ENCODE results near the gene SLC38A1.

The SLC38A1 gene

GRCh38 chr12:46160981-46161690, 107.7 kb downstream of the SLC38A1 start:
- no peak for DNase-seq

DNA sequence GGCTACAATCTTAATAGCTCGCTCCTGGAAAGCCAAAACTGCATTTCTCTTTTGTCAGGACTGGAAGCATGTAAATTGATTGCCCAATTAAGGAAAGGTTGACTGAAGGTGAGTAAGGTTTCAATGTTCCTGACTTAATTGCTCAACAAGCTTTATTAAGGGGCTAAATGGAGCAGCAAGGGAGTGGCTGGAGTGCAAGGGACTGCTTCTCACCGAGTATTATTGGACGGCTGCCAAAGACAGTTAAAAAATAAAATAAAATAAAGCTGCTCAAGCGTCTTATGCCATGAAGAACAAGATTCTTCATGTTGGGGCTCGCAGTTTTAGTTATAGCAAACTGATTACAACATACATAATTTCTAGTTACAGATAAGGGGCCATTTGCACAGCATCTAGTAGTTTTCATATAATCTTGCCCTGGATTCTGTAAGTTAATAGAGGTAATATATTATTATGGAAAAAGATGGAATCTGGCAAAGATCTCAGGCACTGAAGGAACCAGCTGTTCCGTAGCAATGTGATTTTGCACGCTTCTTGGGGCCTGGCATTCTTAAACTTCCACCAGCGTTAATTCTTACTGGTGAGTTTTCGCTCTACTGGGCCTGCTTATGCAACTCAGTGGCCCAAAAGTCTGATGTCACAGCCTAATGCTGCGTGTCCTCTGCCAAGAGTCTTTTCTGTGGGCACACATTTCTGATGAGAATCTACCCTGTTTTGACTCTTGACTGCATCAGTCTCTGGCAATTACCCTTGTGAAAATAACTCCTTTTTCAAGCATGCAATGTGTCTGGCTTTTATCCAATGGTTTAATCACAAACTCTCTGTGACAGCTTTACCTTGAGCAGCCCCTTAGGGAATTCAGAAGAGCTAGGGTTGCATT, 108.5 kb downstream of the SLC38A1 start:
- peak; percentile 64 to 95 (median 93) for DNase-seq

- no peak for DNase-seq
These were observed 109.4 kb downstream of the SLC38A1 start for GRCh38 chr12:46159309-46159901.

GRCh38 chr12:46158501-46158900, 110.3 kb downstream of the SLC38A1 start:
- DNase-seq, result no peak

- DNase-seq, result peak in 1 of 3 experiments; percentile 21
These were observed 114.4 kb downstream of the SLC38A1 start for GRCh38 chr12:46154221-46154985.

- peak in 2 of 3 experiments; percentile 26 to 49 for DNase-seq
These were observed 115.5 kb downstream of the SLC38A1 start for GRCh38 chr12:46153268-46153872.

DNA sequence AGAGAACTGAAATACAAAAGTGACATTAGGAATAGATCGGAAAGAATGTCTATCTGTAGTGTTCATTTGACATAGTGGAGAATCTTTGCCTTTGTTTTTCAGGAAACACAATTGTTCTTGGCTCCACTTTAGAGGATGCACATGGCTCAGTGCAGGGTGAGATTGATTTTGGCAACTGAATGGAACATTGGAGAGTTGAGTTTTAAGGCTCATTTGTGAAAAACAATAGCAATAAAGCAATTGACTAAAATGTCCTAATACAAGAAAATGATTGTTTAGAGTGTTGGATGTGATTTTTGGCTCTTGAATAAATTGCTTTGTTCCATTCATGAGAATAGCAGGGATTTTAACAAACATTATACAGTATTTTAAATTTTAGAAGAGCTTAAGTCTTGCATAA, 116.4 kb downstream of the SLC38A1 start:
- DNase-seq, result no peak

GRCh38 chr12:46150735-46151134, 118.1 kb downstream of the SLC38A1 start:
- DNase-seq, result no peak

- no peak for DNase-seq
These were observed 118.9 kb downstream of the SLC38A1 start for GRCh38 chr12:46149905-46150304.

DNA sequence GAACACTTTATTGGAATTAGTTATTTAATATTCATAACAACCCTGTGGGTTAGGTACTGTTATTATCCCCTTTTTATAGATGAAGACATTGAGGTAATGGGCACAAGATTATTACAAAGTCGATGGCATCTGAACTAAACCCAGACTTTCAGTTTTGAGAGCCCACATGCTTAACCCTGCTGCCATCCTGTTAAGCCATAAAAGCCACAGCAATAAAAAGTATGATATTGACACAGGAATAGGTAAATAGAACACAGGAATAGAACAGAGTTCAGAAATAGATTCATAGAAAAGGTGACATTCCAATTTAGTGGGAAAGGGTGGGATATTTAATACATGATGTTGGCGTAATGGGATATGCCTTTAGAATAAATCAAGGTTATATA, 119.8 kb downstream of the SLC38A1 start:
- DNase-seq, result peak in 1 of 3 experiments; percentile 6

GRCh38 chr12:46148327-46149078, 120.3 kb downstream of the SLC38A1 start:
- no peak for DNase-seq

DNA sequence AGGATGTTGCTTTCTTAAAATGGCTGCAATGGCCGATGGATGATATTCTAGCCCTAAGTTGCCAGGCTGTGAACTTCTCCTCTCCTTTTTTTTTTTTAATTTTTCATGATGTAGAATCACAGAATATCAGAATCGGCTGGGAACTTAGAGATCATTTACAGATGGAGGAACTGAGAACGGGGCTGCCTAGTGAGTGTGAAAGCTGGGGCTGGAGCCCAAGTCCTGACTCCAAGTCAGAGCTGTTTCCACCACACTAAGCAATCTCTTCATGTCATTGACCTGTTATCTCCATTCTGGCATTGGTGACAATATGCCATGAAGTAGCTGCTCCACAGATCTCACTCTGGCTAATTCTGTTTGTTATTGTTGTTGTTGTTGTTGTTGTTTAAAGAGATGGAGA, 121.7 kb downstream of the SLC38A1 start:
- no peak for DNase-seq

GRCh38 chr12:46145881-46146280, 123.0 kb downstream of the SLC38A1 start:
- DNase-seq, result no peak

DNA sequence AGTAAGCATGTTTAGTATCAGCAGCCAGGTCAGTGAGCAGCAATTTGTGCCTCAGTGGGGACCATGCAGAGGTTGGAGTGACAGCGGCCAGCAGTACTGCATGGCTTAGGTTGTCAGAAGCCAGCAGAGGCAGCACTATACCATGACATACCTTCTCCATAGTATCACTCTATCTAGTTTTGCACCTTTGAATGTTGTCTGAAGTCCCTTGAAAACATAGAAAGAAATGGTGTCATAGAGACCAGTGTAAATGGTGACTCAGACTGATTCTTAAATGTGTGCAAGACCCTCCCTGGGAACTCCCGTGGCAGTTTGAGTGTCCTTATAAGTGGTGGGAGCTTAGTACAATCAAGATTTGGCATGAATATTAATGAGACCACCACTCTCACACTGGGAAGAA, 124.4 kb downstream of the SLC38A1 start:
- DNase-seq, result no peak

- no peak for DNase-seq
These were observed 132.6 kb downstream of the SLC38A1 start for GRCh38 chr12:46136249-46136648.

GRCh38 chr12:46135750-46136149, 133.1 kb downstream of the SLC38A1 start:
- no peak for DNase-seq

GRCh38 chr12:46134852-46135251, 134.0 kb downstream of the SLC38A1 start:
- no peak for DNase-seq

GRCh38 chr12:46134205-46134811, 134.5 kb downstream of the SLC38A1 start:
- DNase-seq, result no peak

DNA sequence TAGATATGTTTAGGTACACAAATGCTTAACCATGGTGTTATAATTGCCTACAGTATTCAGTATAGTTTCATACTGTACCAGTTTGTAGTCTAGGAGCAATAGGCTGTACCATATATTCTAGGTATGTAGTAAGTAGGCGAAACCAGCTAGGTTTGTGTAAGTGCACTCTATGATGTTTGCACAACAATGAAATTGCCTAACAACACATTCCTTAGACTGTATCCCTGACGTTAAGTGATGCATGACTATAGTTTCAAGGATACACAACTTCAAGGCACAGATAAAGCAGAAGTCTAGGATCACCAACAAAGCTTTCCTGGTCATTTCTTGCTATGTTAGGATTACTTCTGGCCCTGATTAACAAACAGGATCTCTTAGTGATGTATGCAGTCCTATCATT, 135.1 kb downstream of the SLC38A1 start:
- DNase-seq, result peak in 1 of 3 experiments; percentile 35
